HG03064 (cell line): ENCODE results near the gene ZNF516.

Experiments used
- ATAC-seq: cut with Tn5 transposase; IDR thresholded peaks from one replicate; pipeline ENCODE4 v1.9.1; 2021; ENCODE audit warnings: low read depth; ENCODE audit not compliant: unreplicated experiment

ZNF516 gene

GRCh38 chr18:76405681-76406356 is 89.2 kb downstream of the ZNF516 start:
- ATAC-seq: no peak

GRCh38 chr18:76405280-76405679 is 89.8 kb downstream of the ZNF516 start:
- no peak for ATAC-seq

DNA sequence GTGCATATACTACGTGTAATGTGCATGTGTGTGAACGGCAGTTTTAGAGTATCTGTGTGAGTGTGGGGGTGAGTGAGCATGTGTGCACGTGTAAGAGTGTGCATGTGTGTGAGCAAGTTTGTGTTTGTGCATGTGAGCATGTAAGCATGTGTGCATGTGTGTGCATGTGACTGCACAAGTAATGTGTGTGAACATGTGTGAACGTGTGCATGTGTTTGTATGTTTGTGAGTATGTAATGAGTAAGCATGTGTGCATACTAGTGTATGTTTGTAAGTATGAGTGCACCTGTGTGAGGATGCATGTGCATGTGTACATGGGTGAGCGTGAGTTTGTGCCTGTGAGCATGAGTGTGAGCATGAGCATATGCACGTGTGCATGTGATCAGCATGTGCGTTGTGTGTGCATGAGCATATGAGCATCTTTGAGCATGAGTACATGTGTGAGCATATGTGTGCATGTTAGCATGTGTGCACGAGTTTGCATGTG is 90.7 kb downstream of the ZNF516 start:
- ATAC-seq: no peak

DNA sequence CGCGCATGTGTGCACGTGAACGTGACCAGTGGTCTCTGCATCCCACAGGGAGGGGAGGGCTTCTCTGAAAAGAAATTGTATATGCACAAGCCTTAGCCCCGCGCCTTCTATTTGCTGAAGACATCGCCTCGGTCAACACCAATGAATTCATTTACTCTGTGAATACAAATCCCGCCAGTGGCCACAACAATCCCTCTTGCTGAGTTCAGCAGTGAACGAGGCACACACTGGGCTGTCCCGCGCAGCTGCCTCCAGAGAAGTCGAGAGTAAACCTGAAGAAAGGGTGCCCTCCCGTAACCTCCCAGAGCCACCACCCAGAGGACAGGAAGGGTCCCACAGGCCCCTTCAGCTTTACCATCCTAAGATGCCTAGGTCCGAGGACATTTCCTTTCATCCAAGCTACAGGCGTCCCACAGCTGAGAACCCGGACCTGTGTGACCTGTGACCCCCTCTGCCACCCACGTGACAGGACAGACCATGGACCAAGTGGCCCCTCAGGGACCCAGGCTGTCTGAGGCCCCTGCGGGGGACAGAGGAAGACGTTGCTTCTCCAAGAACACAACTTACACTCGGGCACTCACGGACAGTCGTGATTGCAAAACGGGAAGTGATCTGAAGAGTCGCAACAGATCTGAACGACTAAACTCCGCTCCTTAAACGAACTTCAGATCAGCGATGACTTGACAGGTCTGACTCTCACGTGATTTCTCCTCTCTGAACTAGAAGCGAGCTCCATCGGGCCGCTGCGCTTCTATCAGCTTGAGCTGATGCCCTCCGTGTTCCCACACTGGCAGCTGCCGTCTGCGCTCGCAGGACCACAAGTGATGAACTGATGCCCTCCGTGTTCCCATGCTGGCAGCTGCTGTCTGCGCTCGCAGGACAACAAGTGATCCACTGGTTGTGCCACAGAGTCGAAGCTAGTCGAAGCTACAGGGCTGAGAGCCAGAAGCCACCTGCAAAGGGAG is 92.7 kb downstream of the ZNF516 start:
- ATAC-seq: no peak

DNA sequence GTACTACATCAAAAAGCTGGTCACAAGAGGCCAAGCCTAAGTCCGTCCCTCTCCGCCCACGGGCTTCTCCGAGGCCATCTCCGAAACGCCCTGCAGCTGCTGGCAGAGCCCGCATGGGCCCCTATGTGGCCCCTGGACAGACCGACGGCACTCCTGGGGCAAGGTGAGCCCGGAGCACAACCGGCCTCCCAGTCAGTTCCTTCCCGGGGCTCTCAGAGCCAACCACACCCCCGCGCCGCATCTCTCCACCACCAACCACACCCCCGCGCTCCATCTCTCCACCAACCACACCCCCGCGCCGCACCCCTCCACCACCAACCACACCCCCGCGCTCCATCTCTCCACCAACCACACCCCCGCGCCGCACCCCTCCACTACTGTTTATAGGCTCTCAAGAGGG is 93.5 kb downstream of the ZNF516 start:
- ATAC-seq: no peak

- ATAC-seq: no peak
These were observed 95.2 kb downstream of the ZNF516 start for GRCh38 chr18:76399613-76400391.

DNA sequence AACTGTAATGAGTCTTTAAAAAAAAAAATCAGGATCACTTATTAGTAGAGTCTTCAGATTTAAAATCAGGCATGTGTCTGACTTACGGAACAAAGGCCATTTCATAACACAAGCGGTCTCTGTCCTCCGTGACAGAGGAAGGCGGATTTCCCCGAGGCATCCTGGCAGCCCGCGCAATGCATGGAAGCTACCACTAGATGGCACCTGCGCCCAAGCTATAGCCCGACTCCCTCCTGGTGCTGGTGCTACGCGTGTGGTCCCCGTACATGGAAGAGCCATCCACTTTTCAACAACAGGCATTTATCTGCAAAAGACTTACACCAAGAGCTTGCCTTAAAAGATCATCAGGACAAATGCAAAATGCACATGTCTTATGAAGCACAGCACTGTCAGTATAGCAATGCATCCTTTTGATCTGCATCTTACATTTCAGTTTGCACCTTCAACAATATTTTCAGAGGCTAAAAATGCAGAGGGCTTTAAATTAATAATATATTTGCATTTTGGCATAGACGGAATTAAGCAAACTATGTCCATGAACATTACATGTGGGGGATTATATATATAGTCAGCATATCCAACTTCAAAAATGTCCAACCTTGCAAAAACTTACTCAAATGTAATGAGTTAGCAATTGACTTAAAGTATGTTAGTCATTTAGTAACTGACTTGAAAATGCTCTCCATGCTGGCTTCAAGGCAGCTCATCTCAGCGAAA is 96.0 kb downstream of the ZNF516 start:
- ATAC-seq: peak; percentile 89

- no peak for ATAC-seq
These were observed 96.7 kb downstream of the ZNF516 start for GRCh38 chr18:76398295-76398694.

DNA sequence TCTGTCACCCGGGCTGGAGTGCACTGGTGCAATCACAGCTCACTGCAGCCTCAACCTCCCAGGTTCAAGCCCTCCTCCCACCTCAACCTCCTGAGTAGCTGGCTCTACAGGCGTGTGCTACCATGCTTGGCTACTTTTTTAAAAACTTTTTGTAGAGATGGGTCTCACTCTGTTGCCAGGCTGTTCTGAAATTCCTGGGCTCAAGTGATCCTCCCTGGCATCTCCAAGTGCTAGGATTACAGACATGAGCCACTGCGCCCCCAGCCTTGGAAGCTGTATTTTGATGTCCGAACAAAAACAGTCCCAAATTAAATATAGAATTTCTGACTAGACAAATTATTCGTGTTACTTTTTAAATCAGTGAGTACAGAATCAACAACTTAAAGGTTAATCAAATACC is 97.4 kb downstream of the ZNF516 start:
- ATAC-seq: no peak

- no peak for ATAC-seq
These were observed 98.2 kb downstream of the ZNF516 start for GRCh38 chr18:76396792-76397191.

DNA sequence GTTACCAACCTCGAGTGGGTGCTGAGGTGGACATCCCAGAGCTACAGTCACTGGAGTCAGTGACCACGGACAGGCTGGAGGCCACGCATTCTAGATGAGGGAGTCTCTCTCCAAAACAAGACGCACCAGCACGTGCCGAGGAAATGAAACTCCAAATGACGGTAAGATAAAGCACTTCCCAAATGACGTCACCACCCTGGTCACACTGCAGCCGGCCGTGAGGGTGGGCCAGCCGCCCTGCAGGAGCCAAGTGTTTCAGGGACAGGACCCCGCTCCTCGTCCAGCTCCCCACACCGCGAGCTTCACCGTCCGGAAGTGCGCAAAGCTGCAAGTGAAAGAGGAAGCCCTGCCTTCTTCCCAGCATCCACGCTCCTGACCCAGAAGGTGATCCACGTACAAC is 99.4 kb downstream of the ZNF516 start:
- no peak for ATAC-seq

DNA sequence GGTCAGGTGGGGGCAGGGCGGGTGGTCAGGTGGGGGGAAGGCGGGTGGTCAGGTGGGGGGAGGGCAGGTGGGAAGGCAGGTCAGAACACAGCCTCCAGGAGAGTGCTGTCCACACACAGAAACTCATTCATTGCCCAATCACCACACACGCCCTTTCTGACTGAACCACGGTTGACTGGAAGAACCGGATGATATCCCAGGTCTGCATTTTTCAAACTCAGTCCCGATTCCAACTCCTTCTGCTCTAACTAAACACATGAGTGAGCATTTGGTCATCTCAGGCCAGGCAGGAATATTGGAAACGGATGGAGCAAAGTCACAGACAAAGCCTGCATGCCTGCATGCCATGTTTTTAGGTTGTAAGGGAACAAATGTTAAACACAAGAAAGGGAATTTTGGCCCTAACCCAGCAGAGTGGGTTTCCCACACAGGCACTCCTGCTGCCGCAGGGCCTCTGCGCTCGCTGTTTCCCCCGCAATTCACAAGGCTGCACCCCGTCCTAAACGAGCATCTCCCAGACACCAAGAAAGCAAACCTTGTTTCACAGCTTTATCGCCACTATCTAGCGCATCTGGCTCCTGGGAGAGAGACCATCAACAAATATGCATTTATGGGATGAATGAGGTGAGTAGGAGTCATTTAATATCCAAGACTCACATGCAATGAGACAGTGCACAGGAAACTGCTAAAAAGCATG is 100.1 kb downstream of the ZNF516 start:
- ATAC-seq: no peak

DNA sequence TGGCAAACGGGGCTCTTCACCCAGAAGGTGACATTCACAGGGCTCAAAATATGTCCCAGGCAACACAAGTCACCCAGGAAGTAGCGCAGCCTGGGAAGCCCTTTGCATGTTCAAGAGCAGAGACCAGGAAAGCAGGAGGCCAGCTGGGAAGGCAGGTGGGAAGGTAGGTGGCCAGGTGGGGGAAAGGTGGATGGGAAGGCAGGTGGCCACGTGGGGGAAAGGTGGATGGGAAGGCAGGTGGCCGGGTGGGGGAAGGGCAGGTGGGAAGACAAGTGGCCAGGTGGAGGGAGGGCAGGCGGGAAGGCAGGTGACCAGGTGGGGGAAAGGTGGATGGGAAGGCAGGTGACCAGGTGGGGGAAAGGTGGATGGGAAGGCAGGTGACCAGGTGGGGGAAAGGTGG is 102.7 kb downstream of the ZNF516 start:
- no peak for ATAC-seq

DNA sequence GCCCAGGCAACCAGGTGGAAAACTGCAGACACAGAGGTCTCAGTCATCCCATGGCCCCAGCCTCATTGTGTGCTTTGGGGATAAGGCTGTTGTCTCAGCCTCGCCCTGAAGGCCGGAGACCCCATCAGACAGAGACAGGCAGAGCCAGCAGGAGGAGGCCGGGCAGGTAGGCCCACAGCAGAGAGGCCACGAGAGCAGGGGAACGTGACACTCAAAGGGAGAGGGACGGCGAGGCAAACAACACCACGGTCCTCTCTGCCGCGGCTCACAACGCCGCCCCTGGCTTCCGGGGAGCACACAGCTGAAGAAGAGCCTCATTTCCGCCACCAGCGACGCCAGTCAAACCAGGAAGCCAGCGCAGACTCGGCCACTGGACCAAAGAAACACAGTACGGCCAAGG is 103.3 kb downstream of the ZNF516 start:
- ATAC-seq: no peak

DNA sequence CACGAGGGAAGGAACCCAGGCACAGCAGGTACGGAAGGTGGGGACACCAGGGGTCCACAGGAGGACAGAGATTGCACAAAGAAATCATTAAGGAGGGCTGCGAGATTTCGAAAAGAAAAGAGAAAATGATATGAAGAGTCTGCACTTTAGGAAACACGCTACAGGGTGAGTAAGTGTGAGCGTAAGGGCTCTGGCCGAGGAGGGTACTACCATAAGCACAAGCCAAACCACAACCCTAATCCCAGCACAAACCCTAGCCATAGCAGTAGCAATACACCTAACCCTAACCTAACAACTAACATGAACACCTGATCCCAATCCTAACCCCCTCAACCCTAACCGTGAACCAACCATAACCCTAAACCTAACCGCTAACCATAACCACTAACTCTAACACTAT is 104.0 kb downstream of the ZNF516 start:
- ATAC-seq: no peak

DNA sequence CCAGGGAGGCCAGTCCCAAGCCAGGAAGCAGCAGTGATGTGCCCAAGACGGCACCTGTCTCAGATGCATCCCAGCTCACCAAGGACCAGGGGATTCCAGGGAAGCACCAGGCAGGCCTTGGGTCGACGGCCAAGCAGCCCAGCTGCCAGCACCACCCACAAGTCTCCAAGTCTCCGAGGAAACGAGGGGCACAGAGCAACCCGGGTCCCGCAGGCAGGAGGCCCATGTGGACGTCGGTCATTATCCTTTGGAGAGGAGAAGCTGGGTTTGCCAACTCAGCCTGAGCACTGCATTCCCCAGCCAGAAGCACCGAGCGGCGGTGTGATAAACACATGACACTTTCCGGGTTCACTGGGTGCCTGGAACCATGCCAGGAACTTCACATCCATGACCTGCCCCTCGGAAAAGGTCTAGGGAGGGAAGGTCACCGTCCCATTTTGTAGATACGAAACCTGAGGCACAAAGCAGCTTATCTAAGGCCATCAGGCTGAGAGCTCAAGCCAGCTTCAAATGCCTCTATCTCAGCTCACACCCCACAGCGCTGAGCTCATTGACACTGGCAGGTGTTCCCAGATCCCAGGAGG is 104.5 kb downstream of the ZNF516 start:
- no peak for ATAC-seq

- no peak for ATAC-seq
These were observed 105.3 kb downstream of the ZNF516 start for GRCh38 chr18:76389716-76390115.

- no peak for ATAC-seq
These were observed 106.1 kb downstream of the ZNF516 start for GRCh38 chr18:76388891-76389423.

DNA sequence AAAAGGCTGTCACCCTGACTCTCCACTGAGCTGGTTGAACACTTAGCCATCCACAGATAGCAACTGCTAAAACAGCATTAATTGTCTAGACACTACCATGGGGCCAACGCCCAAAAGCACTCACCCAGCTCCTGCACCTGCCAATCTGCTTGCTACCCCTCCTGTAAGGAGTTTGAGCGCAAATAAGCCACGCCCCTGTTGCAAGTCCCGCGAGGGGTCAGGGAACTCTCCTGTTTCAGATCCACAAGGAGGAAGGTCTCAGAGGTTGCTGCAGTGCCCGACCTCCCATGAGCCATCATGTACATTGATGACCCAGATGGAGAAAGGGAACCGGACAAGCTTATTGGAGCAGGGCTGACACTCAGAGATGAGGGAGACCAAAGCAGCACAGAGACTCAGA is 106.8 kb downstream of the ZNF516 start:
- ATAC-seq: no peak
